Osteocyte (in vitro differentiated cells): ENCODE measurements around the gene KIF5C. TPM values are rescaled to one million over a fixed set of nuclear protein-coding genes. Genes with fewer than 3 reads are reported as not detected.

ENCODE experiments used
- DNase-seq: peaks from one replicate; pipeline ENCODE4 v3.0.0; 2021; ENCODE audit warnings: mixed read lengths; ENCODE audit not compliant: unreplicated experiment; ENCODE audit errors: extremely low spot score
- H3K27ac Mint-ChIP-seq: one replicate; pipeline ENCODE4 v1.8.0; 2021; ENCODE audit warnings: mild to moderate bottlenecking, mixed read lengths; ENCODE audit not compliant: unreplicated experiment
- H3K27me3 Mint-ChIP-seq: one replicate; pipeline ENCODE4 v1.8.0; 2021; ENCODE audit warnings: mixed read lengths; ENCODE audit not compliant: unreplicated experiment
- H3K36me3 Mint-ChIP-seq: one replicate; pipeline ENCODE4 v1.8.0; 2021; ENCODE audit warnings: mixed read lengths; ENCODE audit not compliant: unreplicated experiment
- H3K4me1 Mint-ChIP-seq: one replicate; pipeline ENCODE4 v1.8.0; 2021; ENCODE audit warnings: mixed read lengths; ENCODE audit not compliant: unreplicated experiment
- H3K4me3 Mint-ChIP-seq: one replicate; pipeline ENCODE4 v1.8.0; 2021; ENCODE audit warnings: mild to moderate bottlenecking, moderate library complexity, mixed read lengths; ENCODE audit not compliant: unreplicated experiment
- H3K9me3 Mint-ChIP-seq: one replicate; pipeline ENCODE4 v1.8.0; 2021; ENCODE audit warnings: mixed read lengths; ENCODE audit not compliant: unreplicated experiment
- CTCF ChIP-seq: fragments of 200-600 bp; sonication (generic); IDR thresholded peaks from 2 replicates; pipeline ENCODE4 v1.5.0; 2021; ENCODE audit warnings: antibody characterized with exemption, mild to moderate bottlenecking, moderate library complexity
- total RNA-seq: library from RNA; stranded (reverse); gene quantifications from 2 replicates; pipeline ENCODE4 v1.2.1, GENCODE V29; 2021

The KIF5C gene
- total RNA-seq, 1 donor from 2014 or later, result 10.2 TPM

- DNase-seq, result no peak
- Mint-ChIP-seq H3K4me3 (no peak overlapping the region), H3K27me3 (no peaks in the 10 kb centered on the region), H3K36me3 (no peaks in the 10 kb centered on the region), H3K9me3 (no peaks in the 10 kb centered on the region), H3K4me1 (peaks cover 29% of the 10 kb centered on the region), H3K27ac (peak overlapping the region; percentile 79)
- TF ChIP-seq CTCF, result no peak
Measured at GRCh38 chr2:149068225-149068995, 193.4 kb downstream of the KIF5C start.

GRCh38 chr2:149068996-149069888, 194.2 kb downstream of the KIF5C start:
- no peak overlapping the region for H3K4me3 Mint-ChIP-seq
- no peak for TF ChIP-seq CTCF
- H3K36me3 Mint-ChIP-seq, result no peaks in the 10 kb centered on the region
- H3K27me3 Mint-ChIP-seq, result no peaks in the 10 kb centered on the region
- peak overlapping the region; percentile 79 for H3K27ac Mint-ChIP-seq
- H3K9me3 Mint-ChIP-seq, result no peaks in the 10 kb centered on the region
- peaks cover 28% of the 10 kb centered on the region for H3K4me1 Mint-ChIP-seq
- no peak for DNase-seq

GRCh38 chr2:149070681-149071320, 195.8 kb downstream of the KIF5C start:
- Mint-ChIP-seq H3K9me3 (no peaks in the 10 kb centered on the region), H3K27me3 (no peaks in the 10 kb centered on the region), H3K27ac (no peak overlapping the region), H3K36me3 (no peaks in the 10 kb centered on the region), H3K4me1 (peaks cover 32% of the 10 kb centered on the region), H3K4me3 (no peak overlapping the region)
- no peak for TF ChIP-seq CTCF
- no peak for DNase-seq

GRCh38 chr2:149075105-149075504, 200.1 kb downstream of the KIF5C start:
- TF ChIP-seq CTCF, result no peak
- H3K4me3 Mint-ChIP-seq, result no peak overlapping the region
- peaks cover 50% of the 10 kb centered on the region for H3K4me1 Mint-ChIP-seq

More at GRCh38 chr2:149075105-149075504, 200.1 kb downstream of the KIF5C start:
- no peaks in the 10 kb centered on the region for H3K36me3 Mint-ChIP-seq
- DNase-seq, result no peak
- no peaks in the 10 kb centered on the region for H3K27me3 Mint-ChIP-seq
- H3K27ac Mint-ChIP-seq, result peak overlapping the region; percentile 90
- no peaks in the 10 kb centered on the region for H3K9me3 Mint-ChIP-seq
